ENCODE data around the gene DIP2C. TPM values are rescaled to one million over a fixed set of nuclear protein-coding genes. Genes with fewer than 3 reads are reported as not detected.
"Not testable (repeated sequence)": the region's sequence is repeated elsewhere in the genome, so short reads cannot be mapped to it uniquely, and the experiment has no call there.

Gene DIP2C
- total RNA-seq, 1 donor from 2014 or later, result 30.8 TPM

GRCh38 chr10:326350-326749 is 363.1 kb downstream of the DIP2C start:
- H3K4me1 ChIP-seq, result peaks cover 8% of the 10 kb centered on the region
- no peak for DNase-seq
- H3K27me3 ChIP-seq (ENCODE audit: low read depth), result no peaks in the 10 kb centered on the region
- H3K36me3 ChIP-seq, result peaks cover 36% of the 10 kb centered on the region
- intact Hi-C loops (cut with micrococcal nuclease), result no loop called here
- no peak overlapping the region for H3K4me3 ChIP-seq
- TF ChIP-seq CTCF (IDR thresholded peaks at IDR 0.05; ENCODE audit: borderline replicate concordance), result no peak
- H3K9me3 ChIP-seq (replicated peaks), result no peaks in the 10 kb centered on the region
- no peak overlapping the region for H3K27ac ChIP-seq (replicated peaks)

- peaks cover 43% of the 10 kb centered on the region for H3K36me3 ChIP-seq
- no peak for DNase-seq
- H3K4me1 ChIP-seq, result peaks cover 8% of the 10 kb centered on the region
- H3K9me3 ChIP-seq (replicated peaks), result no peaks in the 10 kb centered on the region
- H3K27me3 ChIP-seq (ENCODE audit: low read depth), result no peaks in the 10 kb centered on the region
- intact Hi-C loops (cut with micrococcal nuclease), result no loop called here
- no peak for TF ChIP-seq CTCF (IDR thresholded peaks at IDR 0.05; ENCODE audit: borderline replicate concordance)
- no peak overlapping the region for H3K4me3 ChIP-seq
- H3K27ac ChIP-seq (replicated peaks), result no peak overlapping the region
Observed at GRCh38 chr10:325282-325681, 364.2 kb downstream of the DIP2C start.

DNA sequence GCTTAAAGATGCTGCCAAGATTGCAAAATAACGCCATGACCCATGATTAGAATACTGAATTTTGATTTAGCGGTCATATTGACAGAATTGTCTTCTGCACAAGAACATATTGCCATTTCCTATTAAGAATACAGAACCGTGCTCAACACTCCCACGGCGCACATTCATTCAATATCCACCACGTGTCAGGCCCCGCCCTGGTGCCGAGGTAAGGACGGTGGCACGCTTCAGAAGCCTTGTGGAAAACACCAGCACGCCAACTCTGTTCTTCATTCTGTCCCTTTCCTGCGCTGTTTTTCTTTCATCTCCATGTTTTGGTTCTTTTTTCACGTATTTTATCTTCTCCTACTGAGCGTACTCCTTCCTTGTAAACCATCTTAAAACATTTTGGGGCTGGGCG is 364.9 kb downstream of the DIP2C start:
- DNase-seq, result no peak
- Histone ChIP-seq H3K27ac (replicated peaks) (no peak overlapping the region), H3K4me3 (no peak overlapping the region), H3K4me1 (peaks cover 5% of the 10 kb centered on the region), H3K36me3 (peaks cover 43% of the 10 kb centered on the region), H3K9me3 (replicated peaks) (no peaks in the 10 kb centered on the region), H3K27me3 (ENCODE audit: low read depth) (no peaks in the 10 kb centered on the region)
- intact Hi-C loops (cut with micrococcal nuclease), result no loop called here
- no peak for TF ChIP-seq CTCF (IDR thresholded peaks at IDR 0.05; ENCODE audit: borderline replicate concordance)

DNA sequence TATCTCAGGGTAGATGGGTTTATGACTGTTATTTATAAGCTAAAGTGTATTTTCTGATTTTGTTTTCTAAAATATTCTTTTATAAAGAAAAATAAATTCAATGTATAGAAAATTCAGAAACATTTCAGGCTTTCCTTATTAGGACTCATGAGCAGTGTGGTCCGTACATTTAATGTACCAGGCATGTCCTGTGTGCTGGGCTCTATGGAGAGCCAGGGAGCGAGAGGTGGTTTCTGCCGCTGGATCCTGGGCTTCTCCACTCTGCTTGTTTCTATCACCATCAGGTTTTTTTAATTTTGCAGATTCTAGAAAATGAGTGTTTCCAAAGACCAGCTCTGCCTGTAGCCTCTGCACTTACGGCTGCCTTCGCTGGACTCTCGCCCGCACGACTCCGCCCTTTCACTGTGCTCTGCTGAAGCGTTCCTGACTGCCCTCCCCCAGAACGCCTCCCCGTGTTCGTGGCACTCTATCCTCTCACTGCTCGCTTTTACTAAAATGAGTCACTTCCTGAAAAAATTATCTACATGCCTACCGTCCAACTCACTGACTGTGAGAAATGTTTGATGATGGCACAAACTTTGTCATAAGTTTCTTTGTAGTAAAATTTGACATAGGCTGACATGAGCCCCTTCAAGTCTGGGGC is 365.7 kb downstream of the DIP2C start:
- H3K4me1 ChIP-seq, result peaks cover 4% of the 10 kb centered on the region
- H3K9me3 ChIP-seq (replicated peaks), result no peaks in the 10 kb centered on the region
- TF ChIP-seq CTCF (IDR thresholded peaks at IDR 0.05; ENCODE audit: borderline replicate concordance), result no peak
- no peak overlapping the region for H3K4me3 ChIP-seq
- intact Hi-C loops (cut with micrococcal nuclease), result no loop called here
- H3K27ac ChIP-seq (replicated peaks), result peak overlapping the region; percentile 16
- no peaks in the 10 kb centered on the region for H3K27me3 ChIP-seq (ENCODE audit: low read depth)
- peak; percentile 79 for DNase-seq
- peaks cover 43% of the 10 kb centered on the region for H3K36me3 ChIP-seq

DNA sequence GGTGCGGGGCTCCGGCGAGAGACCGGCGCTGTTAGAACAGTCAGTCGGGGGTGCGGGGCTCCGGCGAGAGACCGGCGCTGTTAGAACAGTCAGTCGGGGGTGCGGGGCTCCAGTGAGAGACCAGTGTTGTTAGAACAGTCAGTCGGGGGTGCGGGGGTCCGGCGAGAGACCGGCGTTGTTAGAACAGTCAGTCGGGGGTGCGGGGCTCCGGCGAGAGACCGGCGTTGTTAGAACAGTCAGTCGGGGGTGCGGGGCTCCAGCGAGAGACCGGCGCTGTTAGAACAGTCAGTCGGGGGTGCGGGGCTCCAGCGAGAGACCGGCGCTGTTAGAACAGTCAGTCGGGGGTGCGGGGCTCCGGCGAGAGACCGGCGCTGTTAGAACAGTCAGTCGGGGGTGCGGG is 366.4 kb downstream of the DIP2C start:
- peaks cover 49% of the 10 kb centered on the region for H3K36me3 ChIP-seq
- H3K4me3 ChIP-seq; H3K4me1 ChIP-seq; intact Hi-C loops (cut with micrococcal nuclease); H3K9me3 ChIP-seq (replicated peaks); H3K27ac ChIP-seq (replicated peaks); H3K27me3 ChIP-seq (ENCODE audit: low read depth); DNase-seq: not testable (repeated sequence)

- intact Hi-C loops (cut with micrococcal nuclease), result no loop called here
- no peaks in the 10 kb centered on the region for H3K27me3 ChIP-seq (ENCODE audit: low read depth)
- DNase-seq, result no peak
- peaks cover 7% of the 10 kb centered on the region for H3K4me1 ChIP-seq
- no peak overlapping the region for H3K27ac ChIP-seq (replicated peaks)
- no peak overlapping the region for H3K4me3 ChIP-seq
- peaks cover 40% of the 10 kb centered on the region for H3K36me3 ChIP-seq
- no peak for TF ChIP-seq CTCF (IDR thresholded peaks at IDR 0.05; ENCODE audit: borderline replicate concordance)
- H3K9me3 ChIP-seq (replicated peaks), result no peaks in the 10 kb centered on the region
Observed at GRCh38 chr10:320771-321170, 368.7 kb downstream of the DIP2C start.
